GM19372 (cell line): Measurements from ENCODE around the gene HERC3.
"Not testable (repeated sequence)": the region's sequence is repeated elsewhere in the genome, so short reads cannot be mapped to it uniquely, and the experiment has no call there.

Experiments
- ATAC-seq: cut with Tn5 transposase; IDR thresholded peaks from one replicate; pipeline ENCODE4 v1.9.1; 2021; ENCODE audit warnings: mild to moderate bottlenecking, low read depth, moderate library complexity; ENCODE audit not compliant: unreplicated experiment

The HERC3 gene

DNA sequence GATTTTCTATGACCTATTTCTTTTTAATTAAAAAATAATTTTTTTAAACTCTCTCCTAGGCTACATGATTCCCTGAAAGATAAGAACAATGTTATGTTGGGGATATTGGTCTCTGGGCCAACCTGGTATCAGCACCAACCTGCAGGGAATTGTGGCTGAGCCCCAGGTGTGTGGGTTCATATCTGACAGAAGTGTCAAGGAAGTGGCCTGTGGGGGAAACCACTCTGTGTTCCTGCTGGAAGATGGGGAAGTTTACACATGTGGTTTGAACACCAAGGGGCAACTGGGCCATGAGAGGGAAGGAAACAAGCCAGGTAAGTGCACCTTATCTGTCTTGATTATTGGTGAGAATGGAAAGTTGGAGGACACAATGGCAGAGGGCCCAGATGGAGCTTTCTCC, 13.5 kb downstream of the HERC3 start:
- ATAC-seq = no peak

DNA sequence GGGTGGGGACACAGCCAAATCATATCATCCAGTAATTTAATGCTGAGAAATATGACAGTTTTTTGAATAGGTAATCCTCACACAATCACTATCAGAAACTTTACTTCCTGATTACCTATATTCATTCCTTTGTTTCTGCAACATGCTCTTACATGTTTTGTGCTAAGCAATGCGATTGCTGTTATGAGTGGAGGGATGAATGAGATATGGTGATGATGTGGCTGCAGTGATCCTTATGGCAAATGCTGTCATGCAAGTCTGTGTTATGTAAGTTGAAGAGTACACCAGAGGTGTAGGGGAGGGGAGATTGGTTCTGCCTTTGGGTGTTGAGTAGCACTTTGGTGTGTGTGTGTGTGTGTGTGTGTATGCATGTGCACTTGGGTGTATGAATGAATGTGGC, 14.6 kb downstream of the HERC3 start:
- no peak for ATAC-seq

- ATAC-seq = no peak
These were observed 17.1 kb downstream of the HERC3 start for GRCh38 chr4:88609387-88609786.

- ATAC-seq = not testable (repeated sequence)
These were observed 17.5 kb downstream of the HERC3 start for GRCh38 chr4:88609794-88610193.

GRCh38 chr4:88610771-88611170, 18.5 kb downstream of the HERC3 start:
- ATAC-seq = no peak

- ATAC-seq = no peak
These were observed 21.2 kb downstream of the HERC3 start for GRCh38 chr4:88613417-88613875.

- ATAC-seq = no peak
These were observed 21.8 kb downstream of the HERC3 start for GRCh38 chr4:88614058-88614457.

DNA sequence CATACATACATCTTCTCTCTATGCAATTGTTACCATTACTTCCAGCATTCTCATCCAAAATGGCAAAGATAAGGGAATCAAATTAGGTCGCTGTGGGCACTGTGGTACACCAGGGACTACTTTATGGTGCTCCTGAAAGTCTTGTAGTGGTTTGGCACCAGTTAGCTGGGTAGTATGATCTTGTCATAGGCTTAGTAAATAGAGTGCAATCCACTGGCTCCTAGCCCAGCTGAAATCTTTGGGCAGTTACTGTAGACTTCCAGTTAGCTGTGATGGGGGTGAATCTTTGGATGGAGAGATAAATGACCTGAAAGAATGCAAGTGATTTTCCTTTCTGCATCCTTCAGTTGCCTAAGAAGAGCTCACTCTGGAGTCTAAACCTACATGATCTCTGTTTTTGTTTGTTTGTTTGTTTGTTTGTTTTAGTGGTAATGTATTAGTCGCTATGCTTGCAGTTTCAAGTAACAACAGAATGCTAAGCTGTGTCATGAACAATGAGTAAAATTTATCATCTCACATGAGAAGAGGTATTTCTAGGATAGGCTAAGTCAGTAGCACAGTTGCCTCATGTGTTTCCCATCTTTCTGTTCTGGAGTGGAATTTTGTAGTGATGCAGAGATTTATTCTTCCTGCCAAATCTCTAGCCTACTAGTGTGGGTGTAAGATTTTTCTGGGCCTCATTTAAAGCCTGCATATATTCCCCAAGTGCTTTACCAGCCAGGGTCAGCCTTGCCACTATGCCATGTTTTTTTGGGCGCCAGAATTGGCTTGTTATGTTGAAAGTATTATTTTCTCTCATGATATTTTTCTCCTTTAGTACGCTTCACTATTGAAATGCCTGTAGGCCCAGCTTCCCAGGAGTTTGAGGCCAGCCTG, 24.2 kb downstream of the HERC3 start:
- no peak for ATAC-seq

GRCh38 chr4:88618782-88619485, 26.7 kb downstream of the HERC3 start:
- ATAC-seq = no peak

- ATAC-seq = no peak
These were observed 27.7 kb downstream of the HERC3 start for GRCh38 chr4:88619971-88620370.

DNA sequence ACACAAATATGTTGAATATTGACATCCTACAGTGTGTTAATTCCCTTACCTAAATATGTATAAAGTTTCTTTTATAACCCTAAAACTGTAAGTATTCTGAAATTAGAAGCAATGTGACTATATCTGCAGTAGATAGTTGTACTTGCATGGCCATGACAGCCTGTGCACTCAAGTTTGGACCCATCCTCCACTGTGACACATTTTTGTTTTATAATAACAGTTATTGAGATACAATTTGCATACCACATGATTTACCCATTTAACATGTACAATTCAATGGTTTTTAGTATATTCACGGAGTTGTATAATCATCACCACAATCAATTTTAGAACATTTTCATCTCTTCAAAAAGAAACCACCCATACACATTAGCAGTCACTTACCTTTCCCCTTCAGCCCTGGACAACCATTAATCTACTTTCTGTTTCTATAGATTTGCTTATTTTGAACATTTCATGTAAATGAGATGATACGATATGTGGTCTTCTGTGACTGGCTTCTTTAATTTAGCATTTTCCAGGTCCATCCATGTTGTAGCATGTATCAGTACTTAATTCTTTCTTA, 29.6 kb downstream of the HERC3 start:
- ATAC-seq = no peak

DNA sequence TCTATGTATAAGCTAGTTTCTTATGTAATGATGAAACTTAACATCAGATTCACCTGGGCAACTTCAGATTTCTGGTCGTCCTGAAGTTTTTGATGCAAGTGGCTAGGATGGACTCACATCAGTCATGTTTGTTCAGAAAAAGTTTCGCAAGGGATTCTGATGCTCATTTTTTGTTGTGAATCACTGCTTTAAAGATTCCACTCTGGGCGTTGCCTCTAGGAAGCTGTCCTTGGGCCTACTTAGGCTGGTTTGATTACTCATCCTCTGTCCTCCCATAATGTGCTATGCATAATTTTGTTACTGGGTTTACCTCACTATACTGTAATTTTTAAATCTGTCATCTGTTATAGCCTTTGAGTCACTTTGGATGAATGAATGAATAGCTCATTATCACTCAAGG, 30.8 kb downstream of the HERC3 start:
- no peak for ATAC-seq

DNA sequence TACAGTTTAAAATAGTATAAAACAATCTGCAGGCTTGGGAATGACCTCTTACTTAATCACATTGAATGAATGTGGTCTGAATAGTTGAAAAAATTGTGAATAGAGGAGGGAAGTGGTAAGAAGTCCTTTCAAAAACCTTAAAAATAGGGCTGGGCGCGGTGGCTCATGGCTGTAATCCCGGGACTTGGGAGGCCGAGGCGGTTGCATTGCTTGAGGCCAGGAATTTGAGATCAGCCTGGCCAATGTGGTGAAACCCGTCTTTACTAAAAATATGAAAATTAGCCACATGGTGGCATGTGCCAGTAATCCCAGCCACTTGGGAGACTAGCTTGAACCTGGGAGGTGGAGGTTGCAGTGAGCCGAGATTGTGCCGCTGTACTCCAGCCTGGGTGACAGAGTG, 36.5 kb downstream of the HERC3 start:
- no peak for ATAC-seq

DNA sequence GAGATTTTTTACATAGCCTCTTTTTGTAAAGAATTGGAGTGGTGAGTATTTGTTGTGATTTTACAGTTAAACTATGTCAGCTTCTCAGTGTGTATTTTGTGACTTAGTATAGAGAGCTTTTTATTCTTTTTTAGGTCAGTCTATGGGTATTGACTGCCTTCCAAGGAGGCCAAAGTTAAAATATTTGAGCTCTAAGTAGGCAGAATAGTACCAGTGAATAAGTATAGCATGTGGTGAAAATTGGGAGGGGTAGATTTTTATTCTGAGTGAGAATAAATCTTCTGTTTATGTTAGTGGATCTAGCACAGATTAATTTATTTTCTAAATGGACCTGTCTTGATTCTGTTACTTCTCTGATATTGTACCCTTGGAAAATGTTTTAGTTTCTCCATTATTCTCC, 37.5 kb downstream of the HERC3 start:
- ATAC-seq = no peak

GRCh38 chr4:88630756-88631155, 38.5 kb downstream of the HERC3 start:
- ATAC-seq = no peak

DNA sequence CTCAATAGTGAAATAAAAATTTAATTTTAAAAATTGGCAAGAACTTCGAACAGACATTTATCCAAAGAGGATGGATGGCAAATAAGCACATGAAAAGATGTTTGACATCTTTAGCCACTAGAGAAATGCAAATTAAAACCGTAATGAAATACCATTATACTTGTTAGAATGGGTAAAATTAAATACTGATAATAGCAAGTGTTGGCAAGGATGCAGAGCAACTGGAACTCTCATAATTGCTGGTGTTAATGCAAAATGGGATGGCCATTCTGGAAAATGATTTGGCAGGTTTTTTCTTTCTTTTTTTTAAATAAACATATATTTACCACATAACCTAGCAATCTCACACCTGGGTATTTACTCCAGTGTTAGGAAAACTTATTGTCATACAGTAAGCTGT, 51.7 kb downstream of the HERC3 start:
- no peak for ATAC-seq

GRCh38 chr4:88645994-88646393, 53.7 kb downstream of the HERC3 start:
- no peak for ATAC-seq

DNA sequence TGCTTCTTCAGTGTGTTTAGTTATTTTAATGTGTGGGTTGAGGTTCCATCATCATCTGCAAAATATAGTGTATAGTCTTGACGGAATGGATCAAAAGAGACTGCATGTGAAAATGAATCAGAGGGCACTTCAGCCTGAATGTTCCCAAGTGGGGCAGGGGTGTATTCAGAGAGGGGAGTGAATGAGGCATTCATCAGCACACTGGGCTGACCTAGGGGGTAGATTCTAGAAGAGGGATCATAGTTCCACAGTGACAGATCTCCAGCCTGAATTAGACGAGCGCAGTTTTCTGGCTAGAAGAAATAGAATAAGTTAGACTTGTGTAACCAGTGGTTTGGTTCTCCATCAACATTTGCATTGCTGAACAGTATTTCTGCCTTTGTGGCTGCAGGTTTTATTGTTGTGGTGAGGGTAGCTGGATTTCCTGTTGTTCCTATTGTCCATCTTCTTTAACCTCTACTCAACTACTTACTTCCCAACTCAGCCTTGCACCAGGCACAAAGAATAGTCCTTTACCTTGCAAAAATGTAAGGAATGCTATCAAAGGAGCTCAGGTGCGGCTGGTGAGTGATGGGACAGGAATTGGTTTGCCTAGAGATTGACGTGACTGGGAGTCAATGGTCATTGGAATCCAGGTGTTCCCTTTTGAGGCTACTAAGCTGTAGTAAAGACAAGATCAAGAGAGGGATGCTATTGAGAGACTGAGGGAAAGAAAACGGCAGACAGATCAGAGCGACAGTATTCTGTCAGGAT, 54.4 kb downstream of the HERC3 start:
- no peak for ATAC-seq

GRCh38 chr4:88649716-88650115, 57.4 kb downstream of the HERC3 start:
- ATAC-seq = no peak

- ATAC-seq = no peak
These were observed 61.2 kb downstream of the HERC3 start for GRCh38 chr4:88653371-88653946.
